B cell (primary cell): ENCODE results near the gene PDK3. TPM values are rescaled to one million over a fixed set of nuclear protein-coding genes. Genes with fewer than 3 reads are reported as not detected.

Experiments
- ATAC-seq: fragments of 200-7000 bp; cut with Tn5 transposase; one replicate; pipeline ENCODE4 v1.10.0; 2021; ENCODE audit warnings: low read depth, mild to moderate bottlenecking, moderate number of reproducible peaks, moderate library complexity
- CTCF ChIA-PET: fragments of 350-600 bp; sonication (Branson Sonifier 250); formaldehyde crosslinking; loops from one replicate; lab custom pipeline; 2021; ENCODE audit warnings: antibody characterized with exemption, inconsistent platforms; lab: Charles Lee
- POLR2A ChIA-PET: fragments of 350-600 bp; sonication (Branson Sonifier 250); formaldehyde crosslinking; loops from one replicate; lab custom pipeline; 2021; ENCODE audit warnings: antibody characterized with exemption; lab: Charles Lee
- DNase-seq: peaks from one replicate; pipeline ENCODE4 v3.0.0; 2013
- H2AFZ ChIP-seq: 2 replicates; pipeline ENCODE4 v1.6.1; 2012; ENCODE audit warnings: mild to moderate bottlenecking, low read depth, low read length; ENCODE audit not compliant: insufficient read depth, poor library complexity, severe bottlenecking
- H3K27ac ChIP-seq, 2 donors: 1 replicate in 1 of 2; 2 replicates in 1 of 2; pipeline ENCODE4 v1.5.1; 2012 to 2013; ENCODE audit warnings: low read length in 2 of 2, mild to moderate bottlenecking in 2 of 2, moderate library complexity in 1 of 2
- H3K27me3 ChIP-seq, 4 experiments: fragments of 200-600 bp in 1 of 4; sonication (generic) in 1 of 4; replicated peaks in 1 of 4; 1 replicate in 2 of 4; 2 replicates in 2 of 4; pipeline versions ENCODE4 v1.6.1 to v1.7.0; 2013 to 2016; ENCODE audit warnings: low read length in 3 of 4, mild to moderate bottlenecking in 2 of 4, mixed read lengths in 1 of 4, moderate library complexity in 1 of 4; ENCODE audit not compliant: insufficient read depth in 4 of 4, control insufficient read depth in 3 of 4; ENCODE audit errors: control extremely low read depth in 1 of 4
- H3K36me3 ChIP-seq, 2 experiments: replicated peaks in 1 of 2; 1 replicate in 1 of 2; 2 replicates in 1 of 2; pipeline versions ENCODE4 v1.6.1 to v1.7.1; 2013; ENCODE audit warnings: low read length in 1 of 2; ENCODE audit not compliant: insufficient read depth in 2 of 2, control insufficient read depth in 1 of 2; ENCODE audit errors: control extremely low read depth in 1 of 2, extremely low read depth in 1 of 2
- H3K4me1 ChIP-seq, 2 donors: fragments of 200-600 bp in 1 of 2; sonication (generic) in 1 of 2; 1 replicate in 1 of 2; 2 replicates in 1 of 2; pipeline versions ENCODE4 v1.5.1 to v1.6.1; 2013 to 2017; ENCODE audit warnings: low read length in 2 of 2; ENCODE audit not compliant: control insufficient read depth in 2 of 2, insufficient read depth in 2 of 2
- H3K4me2 ChIP-seq: replicated peaks from 2 replicates; pipeline ENCODE3; 2012; ENCODE audit warnings: mild to moderate bottlenecking, low read depth, low read length; ENCODE audit not compliant: poor library complexity, severe bottlenecking
- H3K4me3 ChIP-seq, 5 experiments: fragments of 200-600 bp in 1 of 5; sonication (generic) in 1 of 5; 1 replicate in 3 of 5; 2 replicates in 2 of 5; pipeline versions ENCODE4 v1.5.1 to v1.7.0; 2011 to 2016; ENCODE audit warnings: low read length in 4 of 5, mild to moderate bottlenecking in 4 of 5, low read depth in 2 of 5, control low read depth in 1 of 5, moderate library complexity in 1 of 5; ENCODE audit not compliant: insufficient read depth in 1 of 5; ENCODE audit errors: control extremely low read depth in 1 of 5, extremely low read depth in 1 of 5
- H3K79me2 ChIP-seq: fragments of 200-600 bp; sonication (generic); one replicate; pipeline ENCODE4 v1.6.0; 2016; ENCODE audit warnings: low read length; ENCODE audit not compliant: control insufficient read depth, insufficient read depth
- H3K9ac ChIP-seq: fragments of 200-600 bp; sonication (generic); 2 replicates; pipeline ENCODE4 v1.6.1; 2017; ENCODE audit warnings: mild to moderate bottlenecking, low read length, moderate library complexity
- H3K9me3 ChIP-seq, 3 donors: one replicate each; pipeline versions ENCODE4 v1.6.1 to v1.7.1; 2013; ENCODE audit warnings: low read length in 2 of 3; ENCODE audit not compliant: control insufficient read depth in 2 of 3, insufficient read depth in 1 of 3; ENCODE audit errors: control extremely low read depth in 1 of 3
- H4K20me1 ChIP-seq: 2 replicates; pipeline ENCODE4 v1.6.0; 2012; ENCODE audit warnings: mild to moderate bottlenecking, low read length; ENCODE audit not compliant: insufficient read depth, control insufficient read depth, poor library complexity, severe bottlenecking
- H3K27ac Mint-ChIP-seq: one replicate; pipeline ENCODE4 v1.8.0; 2021; ENCODE audit warnings: mixed read lengths
- H3K27me3 Mint-ChIP-seq: one replicate; pipeline ENCODE4 v1.8.0; 2021; ENCODE audit warnings: mixed read lengths
- H3K4me1 Mint-ChIP-seq: one replicate; pipeline ENCODE4 v1.8.0; 2021; ENCODE audit warnings: mixed read lengths
- H3K4me3 Mint-ChIP-seq: one replicate; pipeline ENCODE4 v1.8.0; 2021; ENCODE audit warnings: mixed read lengths
- H3K9me3 Mint-ChIP-seq: one replicate; pipeline ENCODE4 v1.8.0; 2022; ENCODE audit warnings: mixed read lengths; ENCODE audit not compliant: insufficient read depth
- CTCF ChIP-seq: fragments of 200-600 bp; IDR thresholded peaks from one replicate; pipeline ENCODE4 v1.8.0; 2022; ENCODE audit warnings: antibody characterized with exemption, mild to moderate bottlenecking
- EZH2 ChIP-seq: IDR thresholded peaks from 2 replicates; pipeline ENCODE4 v1.6.1; 2012; ENCODE audit warnings: borderline replicate concordance, low read depth, mild to moderate bottlenecking, moderate library complexity, low read length; ENCODE audit not compliant: insufficient read depth, poor library complexity, severe bottlenecking
- WGBS: methylation state at CpG from one replicate; pipeline ENCODE4 v1.1.5; 2013; ENCODE audit warnings: missing lambda C conversion rate; ENCODE audit not compliant: insufficient coverage; 5-methylcytosine and 5-hydroxymethylcytosine counted together
- intact Hi-C: fragments of 100-400 bp; cut with micrococcal nuclease; formaldehyde crosslinking; loops from one replicate; pipeline ENCODE4 v1.10.0; 2022
- polyA plus RNA-seq: library from polyadenylated mRNA; depleted of rRNA; stranded (reverse); fragments of >200 nt; gene quantifications from 2 replicates; pipeline ENCODE4 v1.2.3, GENCODE V29; 2012
- total RNA-seq, 2 donors: library from RNA; stranded (reverse); fragments of 120-200 nt in 1 of 2; gene quantifications; 1 replicate in 1 of 2; 2 replicates in 1 of 2; pipeline versions ENCODE4 v1.2.3 to v1.2.4, GENCODE V29; 2013 to 2022

The PDK3 gene
- total and polyA plus RNA-seq, 2 donors (not counting 1 experiment from before 2014, with no cell fraction given) = 5.5 to 18.3 TPM

- TF ChIP-seq EZH2 (no peak), CTCF (no peak)
- H3K4me3 ChIP-seq = no peak overlapping the region
- H3K79me2 ChIP-seq = no peaks in the 10 kb centered on the region
- H3K9ac ChIP-seq = no peak overlapping the region
- no peak overlapping the region for H3K27ac ChIP-seq
- H2AFZ ChIP-seq = no peak overlapping the region
- WGBS = no CpG with 5 or more reads among the region's 3 CpGs
- H3K36me3 ChIP-seq = no peaks in the 10 kb centered on the region
- H3K9me3 ChIP-seq = no peaks in the 10 kb centered on the region
- no peaks in the 10 kb centered on the region for H3K27me3 ChIP-seq
- H4K20me1 ChIP-seq = no peaks in the 10 kb centered on the region
- CTCF ChIA-PET = no interaction called here
- no peak for DNase-seq
- no peak overlapping the region for H3K4me3 Mint-ChIP-seq
- no peaks in the 10 kb centered on the region for H3K4me1 ChIP-seq
- H3K27me3 Mint-ChIP-seq = no peaks in the 10 kb centered on the region
- no peaks in the 10 kb centered on the region for H3K4me1 Mint-ChIP-seq
- no peak overlapping the region for H3K4me2 ChIP-seq
- ATAC-seq = no peak
- H3K27ac Mint-ChIP-seq = no peak overlapping the region
- intact Hi-C loops = no loop called here
- no peaks in the 10 kb centered on the region for H3K9me3 Mint-ChIP-seq
- POLR2A ChIA-PET = no interaction called here
Observed at GRCh38 chrX:24448762-24449250, 16.3 kb upstream of the PDK3 start.

GRCh38 chrX:24463077-24463476 lies 2.0 kb upstream of the PDK3 start:
- H3K9me3 ChIP-seq = no peaks in the 10 kb centered on the region
- ATAC-seq (no peak), DNase-seq (peak; percentile 35)
- peak overlapping the region in 1 of 5 experiments; percentile 3 for H3K4me3 ChIP-seq
- H3K9ac ChIP-seq = no peak overlapping the region
- H3K36me3 ChIP-seq = no peaks in the 10 kb centered on the region
- ChIA-PET CTCF (interaction anchor here (0.9 to 2.5 kb wide), 3 partner anchors 17 to 67 kb away, joined by 3 to 15 read pairs (median 8); no protein-coding TSS in a partner anchor), POLR2A (interaction anchor here (1.2 kb wide), 1 partner anchor 17 kb away, joined by 3 read pairs; no protein-coding TSS in a partner anchor)
- H3K27ac ChIP-seq = no peak overlapping the region
- H2AFZ ChIP-seq = peak overlapping the region; percentile 9
- no peak for TF ChIP-seq EZH2
- TF ChIP-seq CTCF = no peak
- Mint-ChIP-seq H3K4me3 (peak overlapping the region; percentile 62), H3K27me3 (no peaks in the 10 kb centered on the region), H3K9me3 (no peaks in the 10 kb centered on the region), H3K4me1 (peaks cover 36% of the 10 kb centered on the region), H3K27ac (peak overlapping the region; percentile 89)
- H4K20me1 ChIP-seq = no peaks in the 10 kb centered on the region
- peaks cover 23% of the 10 kb centered on the region for H3K79me2 ChIP-seq
- intact Hi-C loops = loop anchor here (1.0 to 10.0 kb wide), 2 partner anchors 67 to 798 kb away; partner anchors contain the start of gene PRDX4
- H3K27me3 ChIP-seq = no peaks in the 10 kb centered on the region
- H3K4me1 ChIP-seq = peaks cover 21 to 22% of the 10 kb centered on the region in 2 donors
- H3K4me2 ChIP-seq = peak overlapping the region; percentile 43
- no CpG with 5 or more reads among the region's 3 CpGs for WGBS
